Retinal pigment epithelial cell (primary cell): ENCODE results near the gene ADARB2.

Experiments used
- DNase-seq: peaks from one replicate; pipeline ENCODE4 v3.0.0-alpha.2; 2010; ENCODE audit warnings: low read depth
- H3K4me3 ChIP-seq: 2 replicates; pipeline ENCODE4 v1.5.1; 2011; ENCODE audit warnings: mild to moderate bottlenecking, low read length, control low read depth, moderate library complexity
- TF ChIP-seq, protein P1 (sequence below): conservative IDR thresholded peaks from 2 replicates; pipeline ENCODE4 v1.5.1; 2011; ENCODE audit warnings: low read depth, low read length, control low read depth, inconsistent platforms

Gene ADARB2

DNA sequence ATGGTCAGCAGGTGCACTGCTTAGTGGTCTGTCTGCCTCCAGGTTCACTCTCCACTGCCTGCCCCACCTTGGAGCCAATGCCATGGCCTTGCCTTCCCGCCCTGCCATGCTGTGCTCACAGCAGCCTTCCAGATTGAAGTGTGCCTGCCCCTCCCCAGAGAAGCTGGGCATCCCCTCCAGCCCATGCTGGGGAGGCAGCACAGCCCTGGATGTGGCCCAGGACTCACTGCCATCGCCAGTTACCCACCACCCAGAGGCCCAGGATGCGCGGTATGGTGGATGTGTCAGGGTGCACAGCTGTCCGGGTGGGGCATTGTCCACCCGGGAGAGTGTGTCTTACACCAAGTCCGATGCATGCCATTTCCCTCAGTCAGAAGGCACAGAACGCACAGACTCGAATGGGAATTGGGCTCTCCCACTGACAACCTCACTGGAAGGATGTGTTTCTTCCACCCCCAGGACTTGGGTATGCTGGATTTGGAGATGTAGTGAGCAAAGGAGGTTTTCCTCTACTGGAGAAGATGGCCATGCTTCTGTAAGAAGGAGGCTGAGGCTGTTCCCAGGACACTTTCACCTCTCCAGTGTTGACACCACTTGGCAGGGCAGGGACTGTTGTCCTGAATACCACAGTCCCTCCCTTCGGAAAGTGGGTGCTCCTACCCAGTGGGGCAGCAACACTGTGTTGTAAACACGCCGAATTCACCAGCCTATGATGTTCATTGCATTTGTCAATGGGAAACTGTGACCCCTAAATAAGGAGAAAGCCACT, 122.0 kb downstream of the ADARB2 start:
- no peak overlapping the region for H3K4me3 ChIP-seq
- DNase-seq, result no peak
- TF ChIP-seq, protein P1, sequence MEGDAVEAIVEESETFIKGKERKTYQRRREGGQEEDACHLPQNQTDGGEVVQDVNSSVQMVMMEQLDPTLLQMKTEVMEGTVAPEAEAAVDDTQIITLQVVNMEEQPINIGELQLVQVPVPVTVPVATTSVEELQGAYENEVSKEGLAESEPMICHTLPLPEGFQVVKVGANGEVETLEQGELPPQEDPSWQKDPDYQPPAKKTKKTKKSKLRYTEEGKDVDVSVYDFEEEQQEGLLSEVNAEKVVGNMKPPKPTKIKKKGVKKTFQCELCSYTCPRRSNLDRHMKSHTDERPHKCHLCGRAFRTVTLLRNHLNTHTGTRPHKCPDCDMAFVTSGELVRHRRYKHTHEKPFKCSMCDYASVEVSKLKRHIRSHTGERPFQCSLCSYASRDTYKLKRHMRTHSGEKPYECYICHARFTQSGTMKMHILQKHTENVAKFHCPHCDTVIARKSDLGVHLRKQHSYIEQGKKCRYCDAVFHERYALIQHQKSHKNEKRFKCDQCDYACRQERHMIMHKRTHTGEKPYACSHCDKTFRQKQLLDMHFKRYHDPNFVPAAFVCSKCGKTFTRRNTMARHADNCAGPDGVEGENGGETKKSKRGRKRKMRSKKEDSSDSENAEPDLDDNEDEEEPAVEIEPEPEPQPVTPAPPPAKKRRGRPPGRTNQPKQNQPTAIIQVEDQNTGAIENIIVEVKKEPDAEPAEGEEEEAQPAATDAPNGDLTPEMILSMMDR, result no peak

DNA sequence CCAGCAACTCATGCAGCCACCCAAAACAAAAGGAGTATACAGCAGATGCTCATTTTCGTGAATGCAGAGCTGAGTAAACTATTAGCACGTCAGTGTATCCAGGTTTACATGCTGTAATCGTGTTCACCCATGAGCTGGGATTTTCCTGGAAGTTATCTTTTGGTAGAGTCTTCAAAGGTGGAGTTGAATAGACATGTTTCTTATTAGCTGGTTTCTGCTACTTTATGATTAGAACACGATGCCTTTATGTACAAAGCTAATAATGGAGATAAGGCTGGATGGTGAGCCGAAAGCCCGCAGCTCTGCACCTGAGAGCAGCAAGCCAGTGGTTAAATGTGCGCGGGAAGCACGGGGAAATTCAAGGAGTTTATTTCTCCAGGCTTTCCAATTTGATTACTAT, 123.8 kb downstream of the ADARB2 start:
- TF ChIP-seq, protein P1, result no peak
- DNase-seq, result no peak
- no peak overlapping the region for H3K4me3 ChIP-seq

DNA sequence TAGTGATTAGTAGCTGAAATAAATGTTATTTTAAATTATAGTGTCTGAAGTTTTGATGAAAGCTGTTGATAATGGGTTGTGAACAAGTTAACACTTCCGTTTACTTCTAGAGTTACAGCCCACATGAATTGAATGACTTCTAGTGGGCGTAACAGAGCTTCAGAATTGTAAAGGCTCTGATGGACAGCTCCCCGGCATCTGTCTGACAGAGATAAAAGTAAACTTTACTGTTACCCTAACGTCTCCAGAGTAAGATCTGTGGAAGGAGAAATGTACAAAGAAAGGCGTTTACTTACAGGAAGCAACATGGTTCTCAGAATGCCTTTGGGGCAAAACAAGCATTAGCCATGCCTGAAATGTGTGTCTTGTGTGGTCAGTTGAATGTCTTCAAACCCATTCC, 124.4 kb downstream of the ADARB2 start:
- no peak for DNase-seq
- TF ChIP-seq, protein P1, result no peak
- H3K4me3 ChIP-seq, result no peak overlapping the region

DNA sequence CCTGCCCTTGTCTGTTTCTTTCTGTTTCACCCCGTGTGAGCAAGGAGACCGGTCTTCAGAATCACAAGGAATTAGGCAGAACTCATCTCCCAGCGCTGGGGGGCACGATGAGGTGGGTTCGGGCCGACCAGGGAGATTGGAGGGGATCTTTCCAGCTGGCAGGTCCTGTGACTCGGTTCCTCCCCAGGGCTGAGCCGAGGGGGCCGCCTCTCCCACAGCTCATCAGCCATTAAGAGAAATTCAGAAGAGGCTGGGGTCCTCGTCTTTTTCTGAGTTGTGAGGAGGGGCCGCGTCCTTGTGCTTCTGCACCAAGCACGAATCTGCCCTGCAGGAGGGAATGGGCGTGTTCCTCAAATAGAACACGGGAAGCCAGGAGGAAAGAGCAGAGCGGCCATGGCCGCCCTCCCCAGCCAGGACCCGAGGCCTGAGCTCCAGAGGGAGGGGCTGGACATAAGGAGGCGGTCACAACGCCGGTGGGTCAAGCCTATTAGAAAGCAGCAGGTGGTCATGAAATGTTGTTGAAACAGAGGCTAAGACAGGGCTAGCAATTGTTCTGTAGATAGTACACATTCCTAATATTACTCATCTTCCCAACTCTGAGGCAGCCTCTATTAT, 125.3 kb downstream of the ADARB2 start:
- no peak overlapping the region for H3K4me3 ChIP-seq
- DNase-seq, result no peak
- TF ChIP-seq, protein P1, result no peak

DNA sequence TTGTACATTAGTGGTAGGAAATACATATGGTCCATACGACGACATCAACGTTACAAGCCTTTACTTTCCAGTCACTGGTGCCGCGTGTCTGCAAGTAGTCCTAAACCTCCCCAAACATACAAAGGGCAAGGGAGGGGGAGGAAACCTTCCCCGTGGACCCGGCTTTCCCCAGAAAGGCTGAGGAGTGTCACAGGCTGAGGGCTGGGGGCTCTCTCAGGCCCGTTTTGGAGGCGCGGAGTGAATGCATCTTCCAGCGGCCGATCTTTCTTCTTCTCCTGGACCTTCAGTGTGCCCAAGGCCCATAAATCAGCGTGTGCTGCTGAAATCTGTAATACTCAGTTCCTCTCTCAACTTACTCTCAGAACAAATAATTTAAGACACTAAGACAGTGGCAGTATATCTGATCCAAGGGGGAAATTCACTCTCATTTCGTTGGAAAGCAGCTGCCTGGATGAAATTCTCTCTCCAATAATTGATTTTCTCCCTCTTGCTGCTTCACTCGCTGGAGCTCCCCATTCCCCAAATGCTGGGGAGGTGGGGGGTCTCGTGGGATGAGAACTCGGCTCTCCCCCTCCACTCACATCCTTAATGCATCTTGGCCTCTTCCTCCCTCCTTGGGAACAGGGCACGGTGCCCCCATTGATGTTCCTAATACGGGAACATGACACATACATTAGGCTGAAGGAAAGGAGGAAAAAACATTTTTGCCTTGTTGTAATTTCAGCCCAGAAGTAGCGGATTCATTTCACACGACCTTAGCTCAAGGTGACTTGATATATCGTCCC, 126.1 kb downstream of the ADARB2 start:
- H3K4me3 ChIP-seq, result no peak overlapping the region
- TF ChIP-seq, protein P1, result no peak
- DNase-seq, result no peak

DNA sequence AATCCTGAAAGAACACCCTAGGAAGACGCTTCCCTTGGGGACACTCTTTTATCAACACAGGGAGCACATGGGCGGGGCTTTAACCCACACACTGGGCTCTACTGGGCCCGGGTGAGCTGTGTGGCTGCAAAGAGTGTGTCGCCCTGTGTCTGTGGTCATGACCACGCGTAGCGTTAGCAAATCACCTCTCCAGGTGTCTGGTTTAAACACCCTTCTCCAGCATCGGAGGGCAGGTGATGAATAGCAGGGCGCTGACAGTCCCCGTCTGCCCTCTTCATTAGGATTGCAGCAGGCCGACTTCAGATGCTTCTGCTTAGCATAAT, 127.7 kb downstream of the ADARB2 start:
- no peak for DNase-seq
- no peak overlapping the region for H3K4me3 ChIP-seq
- TF ChIP-seq, protein P1, result no peak
